SK-N-SH (cell line): ENCODE measurements around the gene FLT1. TPM values are rescaled to one million over a fixed set of nuclear protein-coding genes. Genes with fewer than 3 reads are reported as not detected.

Experiments used
- CTCF ChIA-PET: fragments of 300-600, 350-600 bp; formaldehyde crosslinking; extraction: SDS; loops from one replicate; lab custom pipeline; 2021; lab: Yijun Ruan, JAX
- POLR2A ChIA-PET: fragments of 350-600 bp; sonication (Branson Sonifier 250); formaldehyde crosslinking; extraction: SDS; loops from one replicate; lab custom pipeline; 2020; ENCODE audit warnings: antibody characterized with exemption, inconsistent platforms; lab: Yijun Ruan, JAX
- DNase-seq: peaks from one replicate; pipeline ENCODE4 v3.0.0; 2012
- H2AFZ ChIP-seq: fragments of 200-600 bp; sonication (generic); 2 replicates; pipeline ENCODE4 v1.8.1; 2016; ENCODE audit warnings: antibody characterized with exemption, mild to moderate bottlenecking, low read depth
- H3F3A ChIP-seq: fragments of 200-600 bp; sonication (generic); replicated peaks from 2 replicates; pipeline ENCODE3; 2016; ENCODE audit warnings: antibody characterized with exemption, mild to moderate bottlenecking; ENCODE audit not compliant: insufficient read depth
- H3K27ac ChIP-seq, 2 experiments: fragments of 200-500 bp in 1 of 2; fragments of 200-600 bp in 1 of 2; sonication (Bioruptor generic) in 1 of 2; sonication (generic), shearing (Covaris generic) in 1 of 2; 2 replicates each; pipeline versions ENCODE4 v1.5.1 to v1.6.1; 2014 to 2016; ENCODE audit warnings: low read depth in 2 of 2, inconsistent platforms in 1 of 2, low read length in 1 of 2, mild to moderate bottlenecking in 1 of 2, mixed read lengths in 1 of 2
- H3K27me3 ChIP-seq: fragments of 200-600 bp; sonication (generic), shearing (Covaris generic); 2 replicates; pipeline ENCODE4 v1.6.1; 2016; ENCODE audit warnings: mixed run types; ENCODE audit not compliant: insufficient read depth
- H3K36me3 ChIP-seq, 2 experiments: fragments of 200-500 bp in 1 of 2; fragments of 200-600 bp in 1 of 2; sonication (Bioruptor generic) in 1 of 2; sonication (generic) in 1 of 2; replicated peaks in 1 of 2; 2 replicates each; pipeline versions ENCODE3 to v1.5.1; 2014 to 2016; ENCODE audit warnings: low read length in 1 of 2, mild to moderate bottlenecking in 1 of 2; ENCODE audit not compliant: insufficient read depth in 2 of 2, control insufficient read depth in 1 of 2
- H3K4me1 ChIP-seq, 2 experiments: fragments of 200-500 bp in 1 of 2; fragments of 200-600 bp in 1 of 2; sonication (Bioruptor generic) in 1 of 2; sonication (generic), shearing (Covaris generic) in 1 of 2; 2 replicates each; pipeline versions ENCODE4 v1.5.1 to v1.6.1; 2014 to 2016; ENCODE audit warnings: low read depth in 1 of 2, low read length in 1 of 2, mixed run types in 1 of 2; ENCODE audit not compliant: insufficient read depth in 2 of 2, control insufficient read depth in 1 of 2
- H3K4me2 ChIP-seq: fragments of 200-600 bp; sonication (generic), shearing (Covaris generic); 2 replicates; pipeline ENCODE4 v1.6.1; 2017; ENCODE audit warnings: mixed run types
- H3K4me3 ChIP-seq, 2 experiments: fragments of 200-500 bp in 1 of 2; fragments of 200-600 bp in 1 of 2; sonication (Bioruptor generic) in 1 of 2; sonication (generic), shearing (Covaris generic) in 1 of 2; 2 replicates each; pipeline versions ENCODE4 v1.5.1 to v1.8.1; 2014 to 2016; ENCODE audit warnings: low read depth in 2 of 2, inconsistent platforms in 1 of 2, low read length in 1 of 2, mild to moderate bottlenecking in 1 of 2, mixed read lengths in 1 of 2, moderate library complexity in 1 of 2
- H3K79me2 ChIP-seq: fragments of 200-600 bp; sonication (generic); 2 replicates; pipeline ENCODE4 v1.8.1; 2017; ENCODE audit warnings: mild to moderate bottlenecking; ENCODE audit not compliant: insufficient read depth
- H3K9ac ChIP-seq: fragments of 200-600 bp; sonication (generic); 2 replicates; pipeline ENCODE4 v1.6.1; 2017; ENCODE audit warnings: mixed run types
- H3K9me2 ChIP-seq: fragments of 200-600 bp; sonication (generic); 2 replicates; pipeline ENCODE4 v1.6.1; 2017; ENCODE audit warnings: mixed run types
- H3K9me3 ChIP-seq: fragments of 200-600 bp; sonication (generic); 2 replicates; pipeline ENCODE4 v1.6.1; 2017; ENCODE audit warnings: mixed run types, mild to moderate bottlenecking, moderate library complexity
- H4K20me1 ChIP-seq: fragments of 200-600 bp; sonication (generic); 2 replicates; pipeline ENCODE4 v1.6.1; 2017; ENCODE audit warnings: mild to moderate bottlenecking, mixed run types; ENCODE audit not compliant: insufficient read depth
- CHD2 ChIP-seq: fragments of 150-350 bp; IDR thresholded peaks from 2 replicates; pipeline ENCODE4 v1.6.1; 2018; ENCODE audit warnings: low read length; ENCODE audit not compliant: partially characterized antibody
- ELF1 ChIP-seq: IDR thresholded peaks from 2 replicates; pipeline ENCODE4 v1.4.0; 2012
- EZH2phosphoT487 ChIP-seq: fragments of 200-600 bp; sonication (generic); IDR thresholded peaks from 2 replicates; pipeline ENCODE4 v1.6.1; 2017; ENCODE audit warnings: low read depth, mixed run types, mild to moderate bottlenecking, antibody characterized with exemption, moderate library complexity, borderline replicate concordance
- GATA2 ChIP-seq: sonication (generic); formaldehyde crosslinking; IDR thresholded peaks from 2 replicates; pipeline ENCODE4 v1.5.0; 2020; ENCODE audit warnings: mild to moderate bottlenecking, missing genetic modification reagents
- JUND ChIP-seq: IDR thresholded peaks from 2 replicates; pipeline ENCODE4 v1.4.0; 2012
- MEF2A ChIP-seq: IDR thresholded peaks from 2 replicates; pipeline ENCODE4 v1.4.0; 2012; ENCODE audit warnings: low read depth, borderline replicate concordance
- MXI1 ChIP-seq: IDR thresholded peaks from 2 replicates; pipeline ENCODE4 v1.6.1; 2012; ENCODE audit warnings: mild to moderate bottlenecking, low read depth, low read length, improper control_type of control experiment
- NFIC ChIP-seq: IDR thresholded peaks from 2 replicates; pipeline ENCODE4 v1.4.0; 2012; ENCODE audit warnings: borderline replicate concordance
- NRF1 ChIP-seq: IDR thresholded peaks from 2 replicates; pipeline ENCODE4 v1.6.1; 2012; ENCODE audit warnings: low read depth, mild to moderate bottlenecking, low read length
- RCOR1 ChIP-seq: fragments of 150-350 bp; IDR thresholded peaks from 2 replicates; pipeline ENCODE4 v1.6.1; 2017; ENCODE audit warnings: antibody characterized with exemption, low read length
- RFX5 ChIP-seq: IDR thresholded peaks from 2 replicates; pipeline ENCODE4 v1.6.1; 2012; ENCODE audit warnings: mild to moderate bottlenecking, improper control_type of control experiment, low read length
- TCF12 ChIP-seq: IDR thresholded peaks from 2 replicates; pipeline ENCODE4 v1.4.0; 2012
- YY1 ChIP-seq: IDR thresholded peaks from 2 replicates; pipeline ENCODE4 v1.4.0; 2012; ENCODE audit warnings: low read depth, mild to moderate bottlenecking
- WGBS: methylation state at CpG from one replicate; pipeline ENCODE4 v1.1.6; 2017; ENCODE audit warnings: low lambda C conversion rate; 5-methylcytosine and 5-hydroxymethylcytosine counted together
- polyA plus RNA-seq, 3 experiments: library from polyadenylated mRNA; depleted of rRNA; stranded (reverse); fragments of >200 nt; gene quantifications; 2 replicates each; pipeline ENCODE4 v1.2.3, GENCODE V29; 2012
- TF ChIP-seq, protein P1 (sequence below): fragments of 200-600 bp; sonication (generic); IDR thresholded peaks from 2 replicates; pipeline ENCODE4 v1.6.1; 2017; ENCODE audit warnings: antibody characterized with exemption, mild to moderate bottlenecking, moderate library complexity
- TF ChIP-seq, protein P2 (sequence below): IDR thresholded peaks from 2 replicates; pipeline ENCODE4 v1.4.0; 2012; ENCODE audit warnings: low read depth, borderline replicate concordance
- TF ChIP-seq, protein P3 (sequence below): IDR thresholded peaks from 2 replicates; pipeline ENCODE4 v1.4.0; 2012; ENCODE audit warnings: low read depth
- TF ChIP-seq, protein P4 (sequence below): IDR thresholded peaks from 2 replicates; pipeline ENCODE4 v1.4.0; 2012; ENCODE audit warnings: low read depth, borderline replicate concordance
- TF ChIP-seq, protein P5 (sequence below): fragments of 150-350 bp; IDR thresholded peaks from 2 replicates; pipeline ENCODE4 v1.6.1; 2017; ENCODE audit warnings: antibody characterized with exemption, low read length, low read depth, borderline replicate concordance

FLT1 gene
- polyA plus RNA-seq, 1 of the 3 experiments (the other 2 are of a cell fraction), result 0.20 TPM

DNA sequence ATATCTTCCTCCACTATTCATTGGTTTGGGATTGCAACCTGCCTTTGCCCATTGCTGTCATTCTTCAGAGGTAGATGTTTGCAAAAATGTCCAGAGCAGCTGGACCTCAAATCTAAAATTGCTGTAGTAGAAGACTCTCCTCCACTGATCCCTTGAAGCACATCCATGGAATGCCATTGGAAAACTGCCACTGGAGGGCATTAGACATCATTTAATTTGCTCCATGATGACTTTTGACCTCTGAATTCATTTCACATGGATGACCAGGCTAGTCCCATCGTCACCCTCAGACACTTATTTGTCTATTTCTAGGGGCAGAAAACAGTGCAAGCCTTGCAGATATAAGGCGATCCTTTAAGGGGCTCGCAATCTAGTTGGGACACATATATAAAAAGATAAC is 33.9 kb upstream of the FLT1 start:
- Histone ChIP-seq H3K9me3 (no peaks in the 10 kb centered on the region), H3K9ac (no peak overlapping the region), H3K27ac (no peak overlapping the region), H3F3A (no peaks in the 10 kb centered on the region), H3K36me3 (no peaks in the 10 kb centered on the region), H3K27me3 (peaks cover 54% of the 10 kb centered on the region; the same call in 1 of the 2 replicates), H4K20me1 (no peaks in the 10 kb centered on the region), H3K9me2 (no peaks in the 10 kb centered on the region), H3K4me1 (no peaks in the 10 kb centered on the region), H2AFZ (no peak overlapping the region), H3K4me2 (no peak overlapping the region), H3K4me3 (no peak overlapping the region), H3K79me2 (no peaks in the 10 kb centered on the region)
- WGBS, result 11% methylated on average over 3 of the region's 3 CpGs
- TF ChIP-seq RCOR1, result no peak
- TF ChIP-seq MEF2A, result no peak
- TF ChIP-seq, protein P1, sequence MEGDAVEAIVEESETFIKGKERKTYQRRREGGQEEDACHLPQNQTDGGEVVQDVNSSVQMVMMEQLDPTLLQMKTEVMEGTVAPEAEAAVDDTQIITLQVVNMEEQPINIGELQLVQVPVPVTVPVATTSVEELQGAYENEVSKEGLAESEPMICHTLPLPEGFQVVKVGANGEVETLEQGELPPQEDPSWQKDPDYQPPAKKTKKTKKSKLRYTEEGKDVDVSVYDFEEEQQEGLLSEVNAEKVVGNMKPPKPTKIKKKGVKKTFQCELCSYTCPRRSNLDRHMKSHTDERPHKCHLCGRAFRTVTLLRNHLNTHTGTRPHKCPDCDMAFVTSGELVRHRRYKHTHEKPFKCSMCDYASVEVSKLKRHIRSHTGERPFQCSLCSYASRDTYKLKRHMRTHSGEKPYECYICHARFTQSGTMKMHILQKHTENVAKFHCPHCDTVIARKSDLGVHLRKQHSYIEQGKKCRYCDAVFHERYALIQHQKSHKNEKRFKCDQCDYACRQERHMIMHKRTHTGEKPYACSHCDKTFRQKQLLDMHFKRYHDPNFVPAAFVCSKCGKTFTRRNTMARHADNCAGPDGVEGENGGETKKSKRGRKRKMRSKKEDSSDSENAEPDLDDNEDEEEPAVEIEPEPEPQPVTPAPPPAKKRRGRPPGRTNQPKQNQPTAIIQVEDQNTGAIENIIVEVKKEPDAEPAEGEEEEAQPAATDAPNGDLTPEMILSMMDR, result peak; percentile 36; the same call in 1 of the 2 replicates
- TF ChIP-seq CHD2, result no peak
- ChIA-PET POLR2A (no interaction called here), CTCF (no interaction called here)
- DNase-seq, result no peak

DNA sequence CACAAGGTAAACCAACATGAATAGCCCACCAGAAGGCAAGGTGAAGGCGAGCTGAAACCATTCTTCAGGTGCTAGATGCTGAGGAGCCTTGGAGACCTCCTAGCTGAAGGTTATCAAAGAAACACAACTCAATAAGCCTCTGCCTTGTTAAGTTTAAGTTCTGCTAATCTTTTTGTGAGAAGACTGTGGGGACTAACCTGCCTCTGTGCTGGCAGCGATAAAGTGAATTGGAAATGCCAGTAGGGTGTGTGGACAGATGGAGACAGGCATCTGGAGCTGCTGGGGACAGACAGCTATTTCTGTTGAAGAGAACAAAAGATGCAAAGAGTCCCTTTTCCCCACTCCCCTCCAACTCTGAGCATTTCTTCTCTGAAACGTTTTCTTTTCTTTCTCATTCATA is 33.5 kb upstream of the FLT1 start:
- CTCF ChIA-PET, result no interaction called here
- H3K4me1 ChIP-seq, result no peaks in the 10 kb centered on the region

DNA sequence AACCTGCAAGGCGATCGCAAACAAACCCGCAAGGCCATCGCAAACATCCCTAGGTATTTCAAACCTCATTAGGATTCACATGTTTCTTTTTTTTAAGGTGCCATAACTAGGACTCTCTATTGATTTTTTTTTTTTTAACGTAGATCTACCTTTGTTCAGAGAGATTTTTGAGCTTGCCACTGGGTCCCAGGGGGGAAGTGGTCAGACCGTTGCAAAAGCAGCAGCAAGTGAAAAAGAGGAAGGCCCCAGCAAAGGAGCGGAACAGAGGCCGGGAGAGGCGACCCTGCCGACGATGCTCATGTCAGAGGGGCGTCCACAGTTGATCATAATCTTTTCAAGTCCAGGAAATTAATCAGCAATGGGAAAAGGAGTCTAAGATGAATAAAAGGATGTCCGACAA is 32.7 kb upstream of the FLT1 start:
- DNase-seq, result no peak
- POLR2A ChIA-PET, result no interaction called here
- Histone ChIP-seq H3K79me2 (no peaks in the 10 kb centered on the region), H3K4me3 (no peak overlapping the region), H3K4me1 (no peaks in the 10 kb centered on the region), H3K9ac (no peak overlapping the region)
- 44% methylated on average over 13 of the region's 13 CpGs for WGBS
- TF ChIP-seq, protein P2, sequence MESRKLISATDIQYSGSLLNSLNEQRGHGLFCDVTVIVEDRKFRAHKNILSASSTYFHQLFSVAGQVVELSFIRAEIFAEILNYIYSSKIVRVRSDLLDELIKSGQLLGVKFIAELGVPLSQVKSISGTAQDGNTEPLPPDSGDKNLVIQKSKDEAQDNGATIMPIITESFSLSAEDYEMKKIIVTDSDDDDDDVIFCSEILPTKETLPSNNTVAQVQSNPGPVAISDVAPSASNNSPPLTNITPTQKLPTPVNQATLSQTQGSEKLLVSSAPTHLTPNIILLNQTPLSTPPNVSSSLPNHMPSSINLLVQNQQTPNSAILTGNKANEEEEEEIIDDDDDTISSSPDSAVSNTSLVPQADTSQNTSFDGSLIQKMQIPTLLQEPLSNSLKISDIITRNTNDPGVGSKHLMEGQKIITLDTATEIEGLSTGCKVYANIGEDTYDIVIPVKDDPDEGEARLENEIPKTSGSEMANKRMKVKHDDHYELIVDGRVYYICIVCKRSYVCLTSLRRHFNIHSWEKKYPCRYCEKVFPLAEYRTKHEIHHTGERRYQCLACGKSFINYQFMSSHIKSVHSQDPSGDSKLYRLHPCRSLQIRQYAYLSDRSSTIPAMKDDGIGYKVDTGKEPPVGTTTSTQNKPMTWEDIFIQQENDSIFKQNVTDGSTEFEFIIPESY, result no peak
- no peak for TF ChIP-seq ELF1
- TF ChIP-seq TCF12, result no peak
- no peak for TF ChIP-seq NFIC
- TF ChIP-seq MXI1, result no peak
- TF ChIP-seq JUND, result no peak
- no peak for TF ChIP-seq GATA2 (CRISPR knock-in tag)
- no peak for TF ChIP-seq YY1
- TF ChIP-seq RFX5, result no peak
- TF ChIP-seq NRF1, result no peak
- TF ChIP-seq, protein P3, sequence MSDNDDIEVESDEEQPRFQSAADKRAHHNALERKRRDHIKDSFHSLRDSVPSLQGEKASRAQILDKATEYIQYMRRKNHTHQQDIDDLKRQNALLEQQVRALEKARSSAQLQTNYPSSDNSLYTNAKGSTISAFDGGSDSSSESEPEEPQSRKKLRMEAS, result no peak
- no peak for TF ChIP-seq EZH2phosphoT487
- TF ChIP-seq, all 33 proteins: peak for 0
- CTCF ChIA-PET, result no interaction called here
- Histone ChIP-seq H3K9me2 (no peaks in the 10 kb centered on the region), H2AFZ (no peak overlapping the region), H3K27ac (no peak overlapping the region), H3F3A (no peaks in the 10 kb centered on the region), H3K9me3 (no peaks in the 10 kb centered on the region), H3K36me3 (no peaks in the 10 kb centered on the region), H4K20me1 (no peaks in the 10 kb centered on the region), H3K27me3 (peaks cover 49% of the 10 kb centered on the region; the same call in 1 of the 2 replicates), H3K4me2 (no peak overlapping the region)

More for the DNA sequence above, 33.5 kb upstream of the FLT1 start:
- TF ChIP-seq, protein P4, sequence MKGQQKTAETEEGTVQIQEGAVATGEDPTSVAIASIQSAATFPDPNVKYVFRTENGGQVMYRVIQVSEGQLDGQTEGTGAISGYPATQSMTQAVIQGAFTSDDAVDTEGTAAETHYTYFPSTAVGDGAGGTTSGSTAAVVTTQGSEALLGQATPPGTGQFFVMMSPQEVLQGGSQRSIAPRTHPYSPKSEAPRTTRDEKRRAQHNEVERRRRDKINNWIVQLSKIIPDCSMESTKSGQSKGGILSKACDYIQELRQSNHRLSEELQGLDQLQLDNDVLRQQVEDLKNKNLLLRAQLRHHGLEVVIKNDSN, result no peak
- TF ChIP-seq, protein P5, sequence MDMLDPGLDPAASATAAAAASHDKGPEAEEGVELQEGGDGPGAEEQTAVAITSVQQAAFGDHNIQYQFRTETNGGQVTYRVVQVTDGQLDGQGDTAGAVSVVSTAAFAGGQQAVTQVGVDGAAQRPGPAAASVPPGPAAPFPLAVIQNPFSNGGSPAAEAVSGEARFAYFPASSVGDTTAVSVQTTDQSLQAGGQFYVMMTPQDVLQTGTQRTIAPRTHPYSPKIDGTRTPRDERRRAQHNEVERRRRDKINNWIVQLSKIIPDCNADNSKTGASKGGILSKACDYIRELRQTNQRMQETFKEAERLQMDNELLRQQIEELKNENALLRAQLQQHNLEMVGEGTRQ, result no peak
- H4K20me1 ChIP-seq, result no peaks in the 10 kb centered on the region
- H3K36me3 ChIP-seq, result no peaks in the 10 kb centered on the region
- no peak overlapping the region for H3K4me3 ChIP-seq
- H2AFZ ChIP-seq, result no peak overlapping the region
- WGBS, result 13% methylated on average over 3 of the region's 3 CpGs
- H3K4me2 ChIP-seq, result no peak overlapping the region
- no peak overlapping the region for H3K27ac ChIP-seq
- no peaks in the 10 kb centered on the region for H3F3A ChIP-seq
- DNase-seq, result no peak
- no peaks in the 10 kb centered on the region for H3K9me2 ChIP-seq
- H3K79me2 ChIP-seq, result no peaks in the 10 kb centered on the region
- POLR2A ChIA-PET, result no interaction called here
- H3K27me3 ChIP-seq, result peaks cover 51% of the 10 kb centered on the region; the same call in 1 of the 2 replicates
- H3K9ac ChIP-seq, result no peak overlapping the region
- H3K9me3 ChIP-seq, result no peaks in the 10 kb centered on the region
